Chondrocyte (in vitro differentiated cells): ENCODE data around the gene NID1. TPM values are rescaled to one million over a fixed set of nuclear protein-coding genes. Genes with fewer than 3 reads are reported as not detected.

Source experiments
- DNase-seq: peaks from one replicate; pipeline ENCODE4 v3.0.0; 2021; ENCODE audit warnings: mixed read lengths, low spot score
- H3K27ac Mint-ChIP-seq: one replicate; pipeline ENCODE4 v1.8.0; 2021; ENCODE audit warnings: mild to moderate bottlenecking, moderate library complexity, mixed read lengths; ENCODE audit not compliant: unreplicated experiment
- H3K27me3 Mint-ChIP-seq: 2 replicates; pipeline ENCODE4 v1.8.0; 2021; ENCODE audit warnings: low read depth, mixed read lengths
- H3K36me3 Mint-ChIP-seq: 2 replicates; pipeline ENCODE4 v1.8.0; 2021; ENCODE audit warnings: low read depth, mixed read lengths
- H3K4me1 Mint-ChIP-seq: 2 replicates; pipeline ENCODE4 v1.8.0; 2021; ENCODE audit warnings: low read depth, mild to moderate bottlenecking, mixed read lengths
- H3K4me3 Mint-ChIP-seq: one replicate; pipeline ENCODE4 v1.8.0; 2021; ENCODE audit warnings: mild to moderate bottlenecking, moderate library complexity, mixed read lengths; ENCODE audit not compliant: unreplicated experiment
- H3K9me3 Mint-ChIP-seq: 2 replicates; pipeline ENCODE4 v1.8.0; 2021; ENCODE audit warnings: low read depth, mixed read lengths
- total RNA-seq: library from RNA; stranded (reverse); gene quantifications from 3 replicates; pipeline ENCODE4 v1.2.1, GENCODE V29; 2021
- TF ChIP-seq, protein P1 (sequence below): fragments of 200-600 bp; sonication (generic); IDR thresholded peaks from 2 replicates; pipeline ENCODE4 v1.5.0; 2021; ENCODE audit warnings: antibody characterized with exemption, mild to moderate bottlenecking, moderate library complexity

The NID1 gene
- total RNA-seq, 1 donor from 2014 or later: 99.1 TPM

DNA sequence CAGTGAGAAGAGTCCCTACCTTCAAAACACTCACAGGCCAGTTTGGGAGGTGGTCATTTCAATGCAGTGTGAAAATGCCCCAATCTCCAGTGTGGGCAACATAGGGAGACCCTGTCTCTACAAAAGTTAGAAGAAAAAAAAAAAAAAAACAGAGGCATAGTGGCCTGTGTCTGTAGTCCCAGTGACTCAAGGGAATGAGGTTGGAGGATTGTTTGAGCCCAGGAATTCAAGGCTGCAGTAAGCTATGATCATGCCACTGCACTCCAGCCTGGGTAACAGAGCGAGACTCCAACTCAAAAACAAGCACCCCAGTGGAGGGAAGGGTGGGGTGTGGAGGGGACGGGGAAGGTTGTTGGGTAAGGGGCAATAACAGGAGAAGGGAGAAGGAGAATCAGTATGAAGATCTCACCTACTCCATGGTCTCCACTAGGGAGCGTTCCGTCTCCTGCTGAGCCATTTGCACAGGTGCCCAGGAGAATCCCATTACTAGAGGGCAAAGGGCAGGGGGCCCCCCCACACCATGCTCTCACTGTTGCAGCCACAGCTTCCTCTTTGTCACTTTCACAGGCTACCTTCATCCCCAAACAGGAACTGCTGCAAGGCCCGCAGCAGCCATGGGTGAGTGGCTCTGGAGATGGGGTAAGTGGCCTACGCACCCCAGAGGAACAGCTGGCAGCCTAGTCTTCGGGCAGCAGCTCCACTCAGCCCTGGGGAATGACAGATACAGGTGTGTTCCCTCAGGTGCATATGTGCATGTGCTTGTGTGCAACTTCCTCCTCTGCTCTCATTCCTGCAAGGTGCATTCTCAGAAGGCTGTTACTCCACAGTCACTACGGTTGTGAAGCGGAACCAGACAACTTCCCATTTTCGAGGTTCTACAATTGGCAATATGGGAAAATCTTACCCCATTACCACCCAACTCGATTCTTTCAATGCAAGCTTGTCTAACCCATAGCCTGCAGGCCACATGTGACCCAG lies 110.3 kb downstream of the NID1 start:
- TF ChIP-seq, protein P1, sequence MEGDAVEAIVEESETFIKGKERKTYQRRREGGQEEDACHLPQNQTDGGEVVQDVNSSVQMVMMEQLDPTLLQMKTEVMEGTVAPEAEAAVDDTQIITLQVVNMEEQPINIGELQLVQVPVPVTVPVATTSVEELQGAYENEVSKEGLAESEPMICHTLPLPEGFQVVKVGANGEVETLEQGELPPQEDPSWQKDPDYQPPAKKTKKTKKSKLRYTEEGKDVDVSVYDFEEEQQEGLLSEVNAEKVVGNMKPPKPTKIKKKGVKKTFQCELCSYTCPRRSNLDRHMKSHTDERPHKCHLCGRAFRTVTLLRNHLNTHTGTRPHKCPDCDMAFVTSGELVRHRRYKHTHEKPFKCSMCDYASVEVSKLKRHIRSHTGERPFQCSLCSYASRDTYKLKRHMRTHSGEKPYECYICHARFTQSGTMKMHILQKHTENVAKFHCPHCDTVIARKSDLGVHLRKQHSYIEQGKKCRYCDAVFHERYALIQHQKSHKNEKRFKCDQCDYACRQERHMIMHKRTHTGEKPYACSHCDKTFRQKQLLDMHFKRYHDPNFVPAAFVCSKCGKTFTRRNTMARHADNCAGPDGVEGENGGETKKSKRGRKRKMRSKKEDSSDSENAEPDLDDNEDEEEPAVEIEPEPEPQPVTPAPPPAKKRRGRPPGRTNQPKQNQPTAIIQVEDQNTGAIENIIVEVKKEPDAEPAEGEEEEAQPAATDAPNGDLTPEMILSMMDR: no peak
- peaks cover 12% of the 10 kb centered on the region for H3K4me1 Mint-ChIP-seq
- no peaks in the 10 kb centered on the region for H3K27me3 Mint-ChIP-seq
- H3K36me3 Mint-ChIP-seq: peaks cover 3% of the 10 kb centered on the region
- no peak overlapping the region for H3K4me3 Mint-ChIP-seq
- peak overlapping the region; percentile 89 for H3K27ac Mint-ChIP-seq
- no peak for DNase-seq
- peaks cover 18% of the 10 kb centered on the region for H3K9me3 Mint-ChIP-seq

DNA sequence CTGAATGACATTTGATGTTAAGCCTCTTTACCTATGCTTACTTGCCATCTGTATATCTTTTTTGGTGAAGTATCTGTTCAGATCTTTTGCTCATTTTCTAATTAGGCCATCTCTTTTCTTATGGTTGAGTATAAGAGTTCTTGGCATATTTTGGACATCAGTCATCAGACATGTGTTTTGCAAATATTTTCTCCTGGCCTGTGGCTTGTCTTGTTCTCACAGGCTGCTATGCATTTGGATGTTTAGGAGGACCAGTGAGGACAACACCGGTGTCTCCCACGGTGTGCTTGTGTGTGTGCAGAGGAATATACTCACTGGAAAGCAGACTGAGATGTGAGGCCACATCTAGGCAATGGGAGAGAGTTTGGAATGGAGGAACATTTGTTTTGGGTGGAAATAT lies 111.1 kb downstream of the NID1 start:
- no peak for DNase-seq
- Mint-ChIP-seq H3K4me1 (peaks cover 12% of the 10 kb centered on the region), H3K36me3 (peaks cover 3% of the 10 kb centered on the region), H3K4me3 (no peak overlapping the region), H3K27ac (peak overlapping the region; percentile 89), H3K27me3 (no peaks in the 10 kb centered on the region), H3K9me3 (peaks cover 18% of the 10 kb centered on the region)
- TF ChIP-seq, protein P1: no peak

DNA sequence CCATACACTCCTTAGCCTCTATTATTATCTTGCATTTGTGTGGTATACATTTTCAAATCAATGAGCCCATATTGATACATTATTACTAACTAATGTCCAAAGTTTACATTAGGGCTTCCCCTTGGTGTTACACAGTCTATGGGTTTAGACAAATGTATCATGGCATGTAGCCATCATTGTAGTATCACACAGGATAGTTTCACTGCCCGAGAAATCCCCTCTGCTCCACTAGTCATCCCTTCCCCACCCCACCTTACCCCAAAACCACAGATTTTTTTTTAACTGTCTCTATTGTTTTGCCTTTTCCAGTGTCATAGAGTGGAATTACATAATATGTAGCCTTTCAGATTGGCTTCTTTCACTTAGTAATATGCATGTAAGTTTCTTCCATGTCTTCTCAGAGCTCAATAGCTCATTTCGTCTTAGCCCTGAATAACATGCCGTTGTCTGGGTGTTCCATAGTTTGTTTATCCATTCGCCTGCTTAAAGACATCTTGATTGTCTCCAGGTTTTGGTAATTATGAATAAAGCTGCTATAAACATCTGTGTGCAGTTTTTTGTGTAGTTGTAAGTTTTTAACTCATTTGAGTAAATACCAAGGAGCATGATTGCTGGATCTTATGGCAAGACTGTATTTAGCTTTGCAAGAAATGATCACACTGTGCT lies 111.8 kb downstream of the NID1 start:
- Mint-ChIP-seq H3K27me3 (no peaks in the 10 kb centered on the region), H3K4me1 (peaks cover 12% of the 10 kb centered on the region), H3K36me3 (peaks cover 3% of the 10 kb centered on the region), H3K4me3 (no peak overlapping the region), H3K9me3 (peaks cover 18% of the 10 kb centered on the region), H3K27ac (no peak overlapping the region)
- TF ChIP-seq, protein P1: no peak
- no peak for DNase-seq

DNA sequence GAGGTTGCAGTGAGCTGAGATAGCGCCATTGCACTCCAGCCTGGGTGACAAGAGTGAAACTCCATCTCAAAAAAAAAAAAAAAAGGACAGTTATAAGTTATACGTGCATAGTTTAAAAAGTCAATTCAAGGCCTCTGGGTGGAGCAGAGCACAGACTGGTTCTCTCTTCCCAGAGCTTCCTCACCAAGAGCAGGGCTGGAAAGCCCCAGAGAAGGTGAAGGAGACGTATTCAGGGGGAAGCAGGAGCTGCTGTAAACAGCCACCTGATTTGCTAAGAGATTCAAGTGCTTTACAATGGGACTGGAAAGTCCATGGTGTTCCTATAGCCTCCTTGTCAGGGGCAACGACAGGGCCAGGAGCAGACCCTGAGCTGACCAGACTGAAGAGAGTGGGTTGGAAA lies 113.2 kb downstream of the NID1 start:
- no peak for DNase-seq
- Mint-ChIP-seq H3K36me3 (peaks cover 3% of the 10 kb centered on the region), H3K4me1 (peaks cover 15% of the 10 kb centered on the region), H3K27ac (no peak overlapping the region), H3K4me3 (no peak overlapping the region), H3K9me3 (peaks cover 18% of the 10 kb centered on the region), H3K27me3 (no peaks in the 10 kb centered on the region)
- TF ChIP-seq, protein P1: no peak

DNA sequence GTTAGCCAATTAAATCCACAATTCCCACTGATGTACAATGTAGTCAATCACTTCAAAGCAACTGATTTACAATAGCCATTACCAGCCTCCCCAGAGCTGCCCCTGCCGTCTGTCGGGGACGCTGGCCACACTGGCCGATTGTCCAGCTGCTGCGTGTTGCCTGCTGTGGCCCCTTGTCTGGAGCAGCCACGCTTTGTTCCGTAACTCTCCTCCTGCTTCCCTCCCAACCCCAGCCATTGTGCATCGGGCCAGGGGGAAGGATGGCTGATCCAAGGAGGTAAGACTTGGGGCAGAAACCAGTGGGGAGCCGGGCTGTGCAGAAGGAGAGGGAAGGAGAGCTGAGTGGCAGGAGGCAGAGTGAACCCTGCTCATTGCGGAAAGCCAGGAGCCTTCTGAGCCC lies 114.6 kb downstream of the NID1 start:
- H3K27me3 Mint-ChIP-seq: no peaks in the 10 kb centered on the region
- TF ChIP-seq, protein P1: no peak
- peaks cover 20% of the 10 kb centered on the region for H3K4me1 Mint-ChIP-seq
- H3K36me3 Mint-ChIP-seq: peaks cover 3% of the 10 kb centered on the region
- H3K4me3 Mint-ChIP-seq: no peak overlapping the region
- H3K27ac Mint-ChIP-seq: no peak overlapping the region
- no peak for DNase-seq
- H3K9me3 Mint-ChIP-seq: peaks cover 18% of the 10 kb centered on the region
